GM12864 (cell line): ENCODE results near the gene CRELD1.
A peak's percentile ranks its signal among the peaks of the same experiment; 100 is the strongest.

Experiments used
- DNase-seq: peaks from one replicate; pipeline ENCODE4 v3.0.0-alpha.2; 2011; ENCODE audit warnings: low read depth
- H3K4me3 ChIP-seq: 2 replicates; pipeline ENCODE4 v1.5.1; 2011; ENCODE audit warnings: mild to moderate bottlenecking, low read depth, low read length, control low read depth
- TF ChIP-seq, protein P1 (sequence below): IDR thresholded peaks from 2 replicates; pipeline ENCODE4 v1.5.1; 2011; ENCODE audit warnings: low read depth, mild to moderate bottlenecking, moderate library complexity, low read length, control low read depth, inconsistent platforms; ENCODE audit errors: missing control alignments

The CRELD1 gene

DNA sequence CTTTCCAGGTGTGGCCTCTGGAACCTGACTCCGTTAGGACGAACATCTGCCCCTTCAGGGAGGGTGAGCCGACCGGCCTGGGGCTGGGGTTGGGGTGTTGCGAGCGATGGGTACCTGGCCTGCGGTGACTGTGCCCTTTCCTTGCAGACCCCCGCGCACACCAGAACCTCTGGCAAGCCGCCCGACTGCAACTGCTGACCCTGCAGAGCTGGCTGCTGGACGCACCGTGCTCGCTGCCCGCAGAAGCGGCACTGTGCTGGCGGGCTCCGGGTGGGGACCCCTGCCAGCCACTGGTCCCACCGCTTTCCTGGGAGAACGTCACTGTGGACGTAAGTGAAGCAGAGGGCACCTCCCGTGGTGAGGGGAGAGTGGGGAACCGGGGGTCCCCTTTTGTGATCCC lies 5.5 kb upstream of the CRELD1 start:
- no peak overlapping the region for H3K4me3 ChIP-seq
- DNase-seq, result no peak
- TF ChIP-seq, protein P1, sequence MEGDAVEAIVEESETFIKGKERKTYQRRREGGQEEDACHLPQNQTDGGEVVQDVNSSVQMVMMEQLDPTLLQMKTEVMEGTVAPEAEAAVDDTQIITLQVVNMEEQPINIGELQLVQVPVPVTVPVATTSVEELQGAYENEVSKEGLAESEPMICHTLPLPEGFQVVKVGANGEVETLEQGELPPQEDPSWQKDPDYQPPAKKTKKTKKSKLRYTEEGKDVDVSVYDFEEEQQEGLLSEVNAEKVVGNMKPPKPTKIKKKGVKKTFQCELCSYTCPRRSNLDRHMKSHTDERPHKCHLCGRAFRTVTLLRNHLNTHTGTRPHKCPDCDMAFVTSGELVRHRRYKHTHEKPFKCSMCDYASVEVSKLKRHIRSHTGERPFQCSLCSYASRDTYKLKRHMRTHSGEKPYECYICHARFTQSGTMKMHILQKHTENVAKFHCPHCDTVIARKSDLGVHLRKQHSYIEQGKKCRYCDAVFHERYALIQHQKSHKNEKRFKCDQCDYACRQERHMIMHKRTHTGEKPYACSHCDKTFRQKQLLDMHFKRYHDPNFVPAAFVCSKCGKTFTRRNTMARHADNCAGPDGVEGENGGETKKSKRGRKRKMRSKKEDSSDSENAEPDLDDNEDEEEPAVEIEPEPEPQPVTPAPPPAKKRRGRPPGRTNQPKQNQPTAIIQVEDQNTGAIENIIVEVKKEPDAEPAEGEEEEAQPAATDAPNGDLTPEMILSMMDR, result peak; percentile 18

DNA sequence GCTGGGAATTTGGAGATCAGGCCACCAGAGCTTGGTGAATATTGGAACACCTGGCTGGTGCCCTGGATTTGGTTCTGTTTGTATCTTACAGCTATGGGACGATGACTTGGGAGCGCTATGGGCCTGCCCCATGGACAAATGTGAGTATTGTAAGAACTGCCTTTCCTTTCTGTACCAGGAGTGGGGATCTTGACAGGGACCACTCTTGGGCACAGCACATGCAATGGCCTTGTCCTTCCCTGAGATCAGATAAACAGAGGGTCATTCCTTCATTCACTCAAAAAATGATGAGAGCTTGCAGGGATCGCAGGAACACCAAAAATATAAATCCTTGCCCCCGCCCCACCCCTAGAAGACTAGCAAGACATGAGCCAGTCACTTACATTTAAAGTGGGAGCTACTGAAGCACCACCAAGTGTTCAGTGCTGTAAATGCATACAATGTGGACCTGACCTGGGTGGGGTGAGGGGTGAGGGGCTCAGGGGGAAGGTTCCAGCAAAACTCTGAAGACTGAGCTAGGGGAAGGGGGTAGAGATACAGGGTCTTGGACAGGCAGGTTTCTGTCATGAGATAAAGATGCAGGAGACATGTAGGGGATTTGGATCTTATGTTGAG lies 2.7 kb upstream of the CRELD1 start:
- TF ChIP-seq, protein P1, result peak; percentile 28
- no peak for DNase-seq
- no peak overlapping the region for H3K4me3 ChIP-seq

DNA sequence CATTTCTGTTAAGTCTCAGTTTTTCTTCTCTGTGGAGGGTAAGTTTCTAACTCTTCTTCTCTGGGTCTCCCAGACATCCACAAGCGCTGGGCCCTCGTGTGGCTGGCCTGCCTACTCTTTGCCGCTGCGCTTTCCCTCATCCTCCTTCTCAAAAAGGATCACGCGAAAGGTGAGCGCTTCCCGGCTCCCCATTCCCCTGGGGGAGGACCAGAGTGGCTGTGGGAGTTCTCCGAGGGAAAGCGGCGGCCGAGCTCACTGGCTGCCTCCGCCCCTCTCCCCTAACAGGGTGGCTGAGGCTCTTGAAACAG lies 1.1 kb upstream of the CRELD1 start:
- TF ChIP-seq, protein P1, result no peak
- peak overlapping the region; percentile 88 for H3K4me3 ChIP-seq
- DNase-seq, result no peak

DNA sequence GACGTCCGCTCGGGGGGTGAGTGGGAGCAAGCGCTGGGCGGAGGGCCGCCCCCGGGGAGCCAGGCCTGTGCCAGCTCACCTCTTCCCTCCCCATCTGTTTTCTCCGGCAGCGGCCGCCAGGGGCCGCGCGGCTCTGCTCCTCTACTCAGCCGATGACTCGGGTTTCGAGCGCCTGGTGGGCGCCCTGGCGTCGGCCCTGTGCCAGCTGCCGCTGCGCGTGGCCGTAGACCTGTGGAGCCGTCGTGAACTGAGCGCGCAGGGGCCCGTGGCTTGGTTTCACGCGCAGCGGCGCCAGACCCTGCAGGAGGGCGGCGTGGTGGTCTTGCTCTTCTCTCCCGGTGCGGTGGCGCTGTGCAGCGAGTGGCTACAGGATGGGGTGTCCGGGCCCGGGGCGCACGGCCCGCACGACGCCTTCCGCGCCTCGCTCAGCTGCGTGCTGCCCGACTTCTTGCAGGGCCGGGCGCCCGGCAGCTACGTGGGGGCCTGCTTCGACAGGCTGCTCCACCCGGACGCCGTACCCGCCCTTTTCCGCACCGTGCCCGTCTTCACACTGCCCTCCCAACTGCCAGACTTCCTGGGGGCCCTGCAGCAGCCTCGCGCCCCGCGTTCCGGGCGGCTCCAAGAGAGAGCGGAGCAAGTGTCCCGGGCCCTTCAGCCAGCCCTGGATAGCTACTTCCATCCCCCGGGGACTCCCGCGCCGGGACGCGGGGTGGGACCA lies 632 bp upstream of the CRELD1 start:
- TF ChIP-seq, protein P1, result peak; percentile 85
- H3K4me3 ChIP-seq, result peak overlapping the region; percentile 88
- DNase-seq, result no peak

DNA sequence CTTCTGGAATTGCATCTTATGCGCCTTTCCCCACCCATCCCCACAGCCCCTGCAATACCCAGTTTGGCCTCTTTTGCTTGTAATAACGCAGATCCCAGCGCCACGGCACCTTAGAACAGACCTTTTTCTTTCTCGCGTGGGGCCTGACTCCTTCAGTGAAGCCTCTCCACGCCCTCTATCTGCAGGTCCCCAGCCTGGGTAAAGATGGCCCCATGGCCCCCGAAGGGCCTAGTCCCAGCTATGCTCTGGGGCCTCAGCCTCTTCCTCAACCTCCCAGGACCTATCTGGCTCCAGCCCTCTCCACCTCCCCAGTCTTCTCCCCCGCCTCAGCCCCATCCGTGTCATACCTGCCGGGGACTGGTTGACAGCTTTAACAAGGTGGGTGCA lies 594 bp downstream of the CRELD1 start:
- DNase-seq, result no peak
- TF ChIP-seq, protein P1, result peak; percentile 25
- H3K4me3 ChIP-seq, result peak overlapping the region; percentile 88

DNA sequence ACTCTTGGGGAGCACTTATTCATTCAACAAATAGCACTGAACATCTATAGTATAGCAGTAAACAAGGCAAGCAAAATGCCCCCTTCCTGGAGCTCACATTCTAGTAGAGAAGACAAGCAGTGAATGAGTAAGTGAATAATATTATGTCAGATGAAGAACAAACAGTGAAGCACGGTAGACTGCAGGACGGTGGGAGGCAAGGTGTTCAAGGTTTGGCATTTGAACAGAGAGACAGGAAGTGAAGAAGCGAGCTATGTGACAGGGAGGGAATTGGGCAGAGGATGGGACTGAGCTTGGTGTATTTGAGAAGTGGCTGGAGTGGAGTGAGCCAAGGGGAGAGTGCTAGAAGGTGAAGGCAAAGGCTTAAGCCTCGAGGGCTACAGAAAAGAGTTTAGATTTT lies 1.4 kb downstream of the CRELD1 start:
- peak overlapping the region; percentile 88 for H3K4me3 ChIP-seq
- TF ChIP-seq, protein P1, result no peak
- DNase-seq, result no peak
